VCaP (cell line): ENCODE results near the gene PRLR.
A peak's percentile ranks its signal among the peaks of the same experiment; 100 is the strongest.

Source experiments
- H3K27ac ChIP-seq: fragments of 450-650 bp; 2 replicates; pipeline ENCODE4 v1.5.1; 2017
- TF ChIP-seq, protein P1 (sequence below): fragments of 450-650 bp; conservative IDR thresholded peaks from 2 replicates; pipeline ENCODE4 v1.5.1; 2017; ENCODE audit warnings: mild to moderate bottlenecking, moderate library complexity

The PRLR gene

DNA sequence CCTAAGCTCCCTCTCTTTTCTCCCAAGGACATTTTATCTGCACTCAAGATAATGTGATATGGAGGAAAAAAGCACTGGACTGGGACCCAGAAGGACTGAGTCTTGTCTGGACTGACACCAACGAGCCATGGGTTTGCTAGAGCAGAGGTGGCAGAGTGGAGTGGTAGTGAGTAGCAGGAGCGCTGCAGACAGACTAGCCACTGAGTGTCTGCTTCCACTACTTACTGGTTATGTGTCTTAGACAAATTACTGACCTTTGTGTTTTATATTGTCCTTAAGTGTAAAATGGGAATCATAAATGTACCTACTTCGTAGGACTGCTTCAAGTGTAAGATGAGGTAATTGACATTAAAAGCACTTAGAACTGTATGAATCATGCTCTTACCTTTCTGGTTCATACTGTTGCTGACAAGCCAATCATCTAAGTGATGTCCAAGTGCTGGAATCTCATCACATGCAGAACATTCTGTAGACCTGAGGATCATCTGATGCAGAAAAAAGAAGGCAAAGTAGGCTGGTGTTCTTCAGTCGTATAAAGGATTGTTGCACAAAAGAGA, 12.5 kb upstream of the PRLR start:
- no peak overlapping the region for H3K27ac ChIP-seq
- TF ChIP-seq, protein P1, sequence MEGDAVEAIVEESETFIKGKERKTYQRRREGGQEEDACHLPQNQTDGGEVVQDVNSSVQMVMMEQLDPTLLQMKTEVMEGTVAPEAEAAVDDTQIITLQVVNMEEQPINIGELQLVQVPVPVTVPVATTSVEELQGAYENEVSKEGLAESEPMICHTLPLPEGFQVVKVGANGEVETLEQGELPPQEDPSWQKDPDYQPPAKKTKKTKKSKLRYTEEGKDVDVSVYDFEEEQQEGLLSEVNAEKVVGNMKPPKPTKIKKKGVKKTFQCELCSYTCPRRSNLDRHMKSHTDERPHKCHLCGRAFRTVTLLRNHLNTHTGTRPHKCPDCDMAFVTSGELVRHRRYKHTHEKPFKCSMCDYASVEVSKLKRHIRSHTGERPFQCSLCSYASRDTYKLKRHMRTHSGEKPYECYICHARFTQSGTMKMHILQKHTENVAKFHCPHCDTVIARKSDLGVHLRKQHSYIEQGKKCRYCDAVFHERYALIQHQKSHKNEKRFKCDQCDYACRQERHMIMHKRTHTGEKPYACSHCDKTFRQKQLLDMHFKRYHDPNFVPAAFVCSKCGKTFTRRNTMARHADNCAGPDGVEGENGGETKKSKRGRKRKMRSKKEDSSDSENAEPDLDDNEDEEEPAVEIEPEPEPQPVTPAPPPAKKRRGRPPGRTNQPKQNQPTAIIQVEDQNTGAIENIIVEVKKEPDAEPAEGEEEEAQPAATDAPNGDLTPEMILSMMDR, result no peak

DNA sequence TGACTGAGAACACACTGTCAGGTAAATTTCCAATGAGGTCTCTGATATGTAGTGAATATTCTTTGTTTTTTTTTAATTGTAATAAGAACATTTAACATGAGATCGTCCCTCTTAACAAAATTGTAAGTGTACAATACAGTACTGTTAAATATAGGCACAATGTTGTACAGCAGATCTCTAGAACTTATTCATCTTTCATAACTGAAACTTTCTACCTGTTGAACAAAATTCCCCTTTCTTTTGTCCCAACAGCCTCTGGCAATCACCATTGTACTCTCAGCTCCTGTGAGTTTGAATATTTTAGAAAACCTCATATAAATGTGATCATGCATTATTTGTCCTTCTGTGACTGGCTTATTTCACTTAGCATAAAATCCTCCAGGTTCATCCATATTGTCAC, 10.6 kb upstream of the PRLR start:
- TF ChIP-seq, protein P1, result no peak
- H3K27ac ChIP-seq, result peak overlapping the region; percentile 92

DNA sequence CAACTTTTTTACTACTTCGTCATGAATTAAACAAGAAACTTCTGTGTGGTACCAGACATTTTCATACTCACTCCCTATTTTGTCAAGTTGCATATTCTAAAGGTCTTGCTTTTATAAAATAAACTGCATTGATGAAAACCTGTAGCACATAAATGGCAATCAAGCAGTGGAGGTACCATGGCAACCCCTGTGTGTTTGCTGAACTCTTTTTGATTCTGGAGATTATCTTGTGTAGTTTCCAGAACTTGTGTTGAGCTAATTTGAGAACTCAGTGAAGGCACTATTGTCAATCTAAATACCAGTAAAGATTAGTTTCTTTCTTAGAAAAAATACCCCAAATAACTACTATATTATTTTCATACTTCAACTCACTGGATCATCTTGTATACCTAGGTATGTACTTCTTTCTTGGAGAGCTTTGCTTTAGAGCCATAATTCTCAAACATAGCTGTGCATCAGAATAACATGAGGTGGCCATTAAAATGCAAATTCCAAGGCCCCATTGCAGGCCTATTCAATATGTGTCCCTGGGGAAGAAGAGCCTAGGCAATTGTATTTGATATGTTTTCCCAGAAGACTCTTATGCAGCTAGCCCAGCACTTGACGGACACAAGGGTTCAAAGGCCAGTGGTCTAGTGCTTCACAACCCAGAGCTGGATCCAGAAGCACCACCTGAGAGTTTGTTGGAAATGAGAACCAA, 9.8 kb upstream of the PRLR start:
- TF ChIP-seq, protein P1, result no peak
- peak overlapping the region; percentile 92 for H3K27ac ChIP-seq

DNA sequence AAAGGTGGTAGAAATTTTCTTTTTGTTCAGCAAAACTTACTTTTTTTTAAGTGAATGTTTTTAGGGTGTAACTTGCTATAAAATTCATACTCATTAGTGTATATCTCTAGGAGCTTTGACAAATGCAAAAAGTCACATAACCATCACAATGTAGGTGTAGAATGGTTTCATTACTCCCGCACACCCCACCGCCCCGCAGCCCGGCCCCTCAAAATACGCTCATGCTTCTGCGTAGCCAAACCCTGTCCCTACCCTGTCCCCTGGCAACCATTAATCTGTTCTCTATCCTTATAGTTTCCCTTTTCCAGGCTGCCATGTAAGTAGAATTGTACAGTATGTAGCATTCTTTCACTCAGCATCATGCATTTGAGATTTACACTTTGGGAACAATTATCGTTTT, 9.2 kb upstream of the PRLR start:
- peak overlapping the region; percentile 92 for H3K27ac ChIP-seq
- TF ChIP-seq, protein P1, result no peak

DNA sequence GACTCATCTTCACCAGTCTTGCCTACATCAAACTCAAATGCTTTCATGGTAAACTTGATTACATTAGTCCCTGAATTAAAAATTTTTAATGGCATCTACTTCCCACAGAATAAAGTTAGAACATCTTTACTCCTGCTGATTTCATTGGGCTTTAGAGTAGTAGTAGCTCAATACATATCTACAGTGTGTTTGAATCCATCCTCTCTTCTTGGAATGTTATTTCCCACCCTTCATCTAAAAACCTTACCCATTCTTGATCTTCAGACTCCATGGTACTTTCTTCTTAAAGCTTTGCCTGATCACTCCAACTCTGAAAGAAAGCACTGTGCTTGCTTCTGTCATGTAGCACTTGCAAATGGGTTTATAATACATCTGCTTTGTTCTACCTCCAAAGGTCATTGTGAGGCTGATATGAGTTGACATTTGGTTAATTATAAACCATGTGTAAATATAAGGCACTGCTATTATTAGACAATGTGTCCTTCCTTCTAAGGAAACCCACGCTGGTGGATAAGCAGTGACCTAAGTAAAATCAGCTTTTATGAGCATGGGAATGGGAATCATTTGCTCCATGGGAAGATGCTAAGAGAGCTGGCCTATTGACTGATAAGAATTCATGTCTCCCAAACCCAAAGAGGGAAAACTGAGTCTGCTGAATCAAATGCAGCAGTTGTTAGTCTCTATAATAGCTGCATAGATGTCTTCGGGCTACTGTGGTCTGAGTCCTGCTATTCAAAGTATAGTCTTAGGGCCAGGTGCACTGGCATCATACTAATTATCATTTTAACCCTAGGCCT, 7.5 kb upstream of the PRLR start:
- TF ChIP-seq, protein P1, result no peak
- H3K27ac ChIP-seq, result peak overlapping the region; percentile 92

DNA sequence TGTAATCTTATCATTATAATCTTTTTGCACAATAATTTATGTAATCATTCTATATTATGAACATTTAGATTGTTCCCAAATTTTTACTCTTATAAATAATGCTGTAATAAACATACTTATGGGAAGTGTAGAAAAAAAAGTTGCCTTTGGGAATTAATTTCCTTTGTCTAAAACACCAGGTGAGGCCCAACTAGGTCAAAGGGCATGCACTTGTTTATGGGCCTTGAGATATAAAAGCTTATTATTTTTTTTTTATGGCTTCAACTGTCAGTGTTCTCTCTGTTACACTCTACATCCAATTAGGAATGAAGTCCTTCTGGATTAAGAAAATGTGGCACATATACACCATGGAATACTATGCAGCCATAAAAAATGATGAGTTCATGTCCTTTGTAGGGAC, 6.5 kb upstream of the PRLR start:
- H3K27ac ChIP-seq, result peak overlapping the region; percentile 92
- TF ChIP-seq, protein P1, result no peak

DNA sequence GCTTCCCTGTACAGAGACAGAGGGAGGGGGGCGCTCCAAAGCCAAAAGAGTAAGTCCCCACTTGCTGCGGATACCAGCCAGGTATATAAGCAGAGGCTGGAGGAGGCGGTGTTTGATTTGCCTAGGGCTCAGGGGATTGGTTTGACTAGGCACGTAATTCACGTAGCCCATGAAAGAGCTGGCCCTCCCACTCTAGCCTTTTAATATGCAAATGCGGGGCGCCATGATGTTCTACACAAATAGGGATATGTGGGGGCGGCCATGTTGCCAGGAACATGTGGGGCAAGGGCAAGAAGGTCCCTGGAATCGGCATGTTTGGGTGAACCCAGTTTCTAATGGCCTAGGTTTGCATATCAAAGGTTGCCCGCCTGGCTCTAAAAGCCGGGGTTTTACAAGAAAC, 3.3 kb upstream of the PRLR start:
- H3K27ac ChIP-seq, result no peak overlapping the region
- TF ChIP-seq, protein P1, result no peak
